Activated CD4-positive, CD25-positive, alpha-beta regulatory T cell treated with anti-CD3 and anti-CD28 coated beads, Interleukin-2, amount 50 U/mL, for 16 hours (primary cell): ENCODE results near the gene CEP112.
"Not testable (repeated sequence)": the region's sequence is repeated elsewhere in the genome, so short reads cannot be mapped to it uniquely, and the experiment has no call there.

Experiments used
- DNase-seq: peaks from one replicate; pipeline ENCODE4 v3.0.0-alpha.2; 2020; ENCODE audit warnings: low read depth, low spot score

CEP112 gene

GRCh38 chr17:66085221-66085620 lies 106.7 kb downstream of the CEP112 start:
- no peak for DNase-seq

GRCh38 chr17:66080670-66081069 lies 111.3 kb downstream of the CEP112 start:
- DNase-seq = not testable (repeated sequence)

- no peak for DNase-seq
Measured at GRCh38 chr17:66076546-66077190, 115.3 kb downstream of the CEP112 start.

- no peak for DNase-seq
Measured at GRCh38 chr17:66073384-66073783, 118.5 kb downstream of the CEP112 start.

- DNase-seq = no peak
Measured at GRCh38 chr17:66063686-66064085, 128.2 kb downstream of the CEP112 start.

- DNase-seq = no peak
Measured at GRCh38 chr17:66056148-66056547, 135.8 kb downstream of the CEP112 start.

GRCh38 chr17:66054242-66054641 lies 137.7 kb downstream of the CEP112 start:
- no peak for DNase-seq

- DNase-seq = no peak
Measured at GRCh38 chr17:66044083-66044482, 147.8 kb downstream of the CEP112 start.

GRCh38 chr17:66043419-66043818 lies 148.5 kb downstream of the CEP112 start:
- DNase-seq = no peak

GRCh38 chr17:66040402-66040801 lies 151.5 kb downstream of the CEP112 start:
- no peak for DNase-seq

- no peak for DNase-seq
Measured at GRCh38 chr17:66038125-66038524, 153.8 kb downstream of the CEP112 start.

GRCh38 chr17:66037221-66037620 lies 154.7 kb downstream of the CEP112 start:
- DNase-seq = no peak

- no peak for DNase-seq
Measured at GRCh38 chr17:66032082-66032712, 159.7 kb downstream of the CEP112 start.

- DNase-seq = no peak
Measured at GRCh38 chr17:66025551-66025950, 166.4 kb downstream of the CEP112 start.

- no peak for DNase-seq
Measured at GRCh38 chr17:66021757-66022156, 170.2 kb downstream of the CEP112 start.

GRCh38 chr17:66018786-66019185 lies 173.1 kb downstream of the CEP112 start:
- DNase-seq = no peak

- DNase-seq = no peak
Measured at GRCh38 chr17:66016231-66016630, 175.7 kb downstream of the CEP112 start.

- no peak for DNase-seq
Measured at GRCh38 chr17:66008680-66009079, 183.3 kb downstream of the CEP112 start.

- DNase-seq = no peak
Measured at GRCh38 chr17:66006654-66007053, 185.3 kb downstream of the CEP112 start.

GRCh38 chr17:66002812-66003211 lies 189.1 kb downstream of the CEP112 start:
- DNase-seq = no peak

GRCh38 chr17:66002063-66002585 lies 189.8 kb downstream of the CEP112 start:
- DNase-seq = no peak

- DNase-seq = no peak
Measured at GRCh38 chr17:66000216-66000615, 191.7 kb downstream of the CEP112 start.

- DNase-seq = no peak
Measured at GRCh38 chr17:65998675-65999074, 193.3 kb downstream of the CEP112 start.
